ENCODE measurements around the gene DNAAF8. TPM values are rescaled to one million over a fixed set of nuclear protein-coding genes. Genes with fewer than 3 reads are reported as not detected.

The DNAAF8 gene
- total RNA-seq, 2 donors from 2014 or later: 0.61 to 0.69 TPM

DNA sequence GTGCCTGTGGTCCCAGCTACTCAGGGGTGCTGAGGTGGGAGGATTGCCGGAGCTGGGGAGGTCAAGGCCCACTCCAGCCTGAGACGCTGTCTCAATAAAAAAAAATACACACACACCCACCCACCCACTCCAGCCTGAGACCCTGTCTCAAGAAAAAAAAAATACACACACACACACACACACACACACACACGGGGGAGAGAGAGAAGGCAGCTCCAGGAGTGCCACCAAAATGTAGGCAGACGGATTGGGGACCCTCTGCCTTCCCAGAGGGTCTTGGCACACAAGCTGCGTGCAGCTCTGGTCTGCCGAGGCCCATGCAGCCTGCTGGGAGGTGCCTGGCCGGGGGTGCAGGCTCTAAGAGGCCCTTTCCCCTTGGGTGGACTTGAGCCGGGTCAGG, 46.9 kb upstream of the DNAAF8 start:
- H3K9ac ChIP-seq (ENCODE audit: low read depth in 2 of 2, low read length in 2 of 2): no peak overlapping the region
- no peak for DNase-seq
- H3K4me1 ChIP-seq: no peaks in the 10 kb centered on the region
- peaks cover 9% of the 10 kb centered on the region for H3K36me3 ChIP-seq
- intact Hi-C loops (cut with DNase I): no loop called here
- TF ChIP-seq, protein P1, sequence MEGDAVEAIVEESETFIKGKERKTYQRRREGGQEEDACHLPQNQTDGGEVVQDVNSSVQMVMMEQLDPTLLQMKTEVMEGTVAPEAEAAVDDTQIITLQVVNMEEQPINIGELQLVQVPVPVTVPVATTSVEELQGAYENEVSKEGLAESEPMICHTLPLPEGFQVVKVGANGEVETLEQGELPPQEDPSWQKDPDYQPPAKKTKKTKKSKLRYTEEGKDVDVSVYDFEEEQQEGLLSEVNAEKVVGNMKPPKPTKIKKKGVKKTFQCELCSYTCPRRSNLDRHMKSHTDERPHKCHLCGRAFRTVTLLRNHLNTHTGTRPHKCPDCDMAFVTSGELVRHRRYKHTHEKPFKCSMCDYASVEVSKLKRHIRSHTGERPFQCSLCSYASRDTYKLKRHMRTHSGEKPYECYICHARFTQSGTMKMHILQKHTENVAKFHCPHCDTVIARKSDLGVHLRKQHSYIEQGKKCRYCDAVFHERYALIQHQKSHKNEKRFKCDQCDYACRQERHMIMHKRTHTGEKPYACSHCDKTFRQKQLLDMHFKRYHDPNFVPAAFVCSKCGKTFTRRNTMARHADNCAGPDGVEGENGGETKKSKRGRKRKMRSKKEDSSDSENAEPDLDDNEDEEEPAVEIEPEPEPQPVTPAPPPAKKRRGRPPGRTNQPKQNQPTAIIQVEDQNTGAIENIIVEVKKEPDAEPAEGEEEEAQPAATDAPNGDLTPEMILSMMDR (IDR thresholded peaks at IDR 0.05): no peak
- H3K9me3 ChIP-seq: no peaks in the 10 kb centered on the region
- no peaks in the 10 kb centered on the region for H3K27me3 ChIP-seq
- H3K4me3 ChIP-seq: no peak overlapping the region
- no peak overlapping the region for H3K27ac ChIP-seq

DNA sequence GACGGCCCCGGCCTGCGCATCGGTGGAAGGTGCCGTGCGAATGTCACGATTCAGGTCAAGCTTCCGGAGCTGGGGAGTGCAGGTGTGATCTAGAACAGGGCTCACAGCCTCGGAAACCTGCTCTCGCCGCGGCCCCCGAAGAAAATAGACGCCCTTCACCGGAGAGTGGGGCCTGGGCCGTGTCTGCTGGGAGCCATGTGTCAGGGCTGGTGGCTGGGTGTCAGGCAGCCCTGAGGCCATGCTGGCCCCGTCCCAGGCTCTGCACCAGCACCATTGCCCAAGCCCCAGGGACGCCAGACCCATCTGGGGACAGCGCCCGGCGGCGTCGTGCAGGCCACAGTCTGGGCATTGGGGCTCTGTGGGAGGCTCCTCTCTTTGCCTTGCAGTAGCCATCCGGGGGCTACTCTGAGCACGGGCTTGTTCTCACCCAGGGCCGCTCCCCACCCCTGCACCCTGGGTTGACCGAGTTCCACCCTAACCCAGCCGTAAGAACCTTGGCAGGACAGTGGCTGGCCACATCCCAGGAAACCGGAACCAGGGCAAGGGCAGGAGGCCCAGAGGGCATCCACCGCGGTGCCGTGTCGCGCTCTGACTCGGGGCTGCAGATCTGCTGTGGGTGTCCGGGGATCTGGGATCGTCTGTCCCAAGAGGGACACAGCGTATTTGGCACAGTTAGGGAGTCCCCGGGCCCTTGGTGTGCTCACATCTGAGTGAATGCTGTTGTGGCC, 46.2 kb upstream of the DNAAF8 start:
- DNase-seq: no peak
- no peak overlapping the region for H3K27ac ChIP-seq
- H3K9ac ChIP-seq (ENCODE audit: low read depth in 2 of 2, low read length in 2 of 2): no peak overlapping the region
- H3K4me3 ChIP-seq: no peak overlapping the region
- H3K9me3 ChIP-seq: no peaks in the 10 kb centered on the region
- TF ChIP-seq, protein P1 (IDR thresholded peaks at IDR 0.05): no peak
- H3K4me1 ChIP-seq: no peaks in the 10 kb centered on the region
- no peaks in the 10 kb centered on the region for H3K27me3 ChIP-seq
- peaks cover 9% of the 10 kb centered on the region for H3K36me3 ChIP-seq
- intact Hi-C loops (cut with DNase I): no loop called here

DNA sequence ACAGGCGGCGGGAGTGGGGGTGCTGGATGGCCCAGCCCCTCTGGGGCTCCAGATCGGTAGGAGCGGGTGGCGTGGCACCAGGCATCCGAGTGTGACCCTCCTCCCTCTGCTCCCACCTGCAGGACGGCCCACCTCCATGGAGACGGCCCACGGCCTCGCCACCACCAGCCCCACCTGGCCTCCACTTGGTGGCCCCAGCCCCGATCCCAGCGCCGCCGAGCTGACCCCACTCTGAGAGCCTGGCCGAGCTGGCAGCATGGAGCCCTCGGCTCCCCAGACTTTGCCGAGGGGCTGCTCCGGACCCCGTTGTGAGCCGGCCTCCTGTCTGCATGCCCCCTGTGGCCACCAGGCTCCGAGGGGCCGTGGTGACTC, 45.7 kb upstream of the DNAAF8 start:
- H3K9me3 ChIP-seq: no peaks in the 10 kb centered on the region
- no peak for DNase-seq
- H3K4me3 ChIP-seq: no peak overlapping the region
- H3K9ac ChIP-seq (ENCODE audit: low read depth in 2 of 2, low read length in 2 of 2): no peak overlapping the region
- intact Hi-C loops (cut with DNase I): no loop called here
- H3K36me3 ChIP-seq: peaks cover 9% of the 10 kb centered on the region
- H3K4me1 ChIP-seq: no peaks in the 10 kb centered on the region
- TF ChIP-seq, protein P1 (IDR thresholded peaks at IDR 0.05): no peak
- no peaks in the 10 kb centered on the region for H3K27me3 ChIP-seq
- no peak overlapping the region for H3K27ac ChIP-seq

DNA sequence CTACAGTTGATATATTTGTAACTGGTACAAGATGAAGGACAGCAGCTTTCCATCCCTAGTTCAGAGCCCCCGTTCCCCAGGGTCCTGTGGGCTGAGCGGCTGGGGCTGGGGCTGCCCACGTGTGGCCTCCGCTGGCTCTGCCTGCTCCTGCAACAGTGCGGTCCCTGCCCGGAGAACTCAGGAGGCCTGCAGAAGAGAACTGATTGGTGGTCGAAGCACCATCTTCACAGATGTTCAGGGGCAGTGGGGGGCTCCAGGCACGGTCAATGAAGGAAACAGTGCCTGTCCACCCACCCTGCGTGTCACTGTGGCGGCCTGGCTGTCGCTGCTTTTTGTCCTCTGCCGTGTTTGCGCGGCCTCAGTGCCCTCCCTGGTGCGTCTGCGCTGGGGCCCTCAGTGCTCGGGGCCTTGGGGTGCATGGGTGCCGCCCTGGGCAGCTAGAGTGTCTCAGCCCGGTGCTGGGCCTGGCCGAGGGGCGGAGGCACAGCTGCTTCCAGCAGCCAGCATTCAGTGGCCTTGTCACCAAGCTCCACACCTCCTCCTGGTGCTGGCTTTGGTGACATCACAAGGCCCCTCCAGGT, 45.2 kb upstream of the DNAAF8 start:
- no peak for DNase-seq
- H3K9ac ChIP-seq (ENCODE audit: low read depth in 2 of 2, low read length in 2 of 2): no peak overlapping the region
- H3K9me3 ChIP-seq: no peaks in the 10 kb centered on the region
- intact Hi-C loops (cut with DNase I): no loop called here
- H3K36me3 ChIP-seq: peaks cover 5% of the 10 kb centered on the region
- H3K4me3 ChIP-seq: no peak overlapping the region
- TF ChIP-seq, protein P1 (IDR thresholded peaks at IDR 0.05): no peak
- H3K27me3 ChIP-seq: no peaks in the 10 kb centered on the region
- H3K4me1 ChIP-seq: no peaks in the 10 kb centered on the region
- no peak overlapping the region for H3K27ac ChIP-seq

DNA sequence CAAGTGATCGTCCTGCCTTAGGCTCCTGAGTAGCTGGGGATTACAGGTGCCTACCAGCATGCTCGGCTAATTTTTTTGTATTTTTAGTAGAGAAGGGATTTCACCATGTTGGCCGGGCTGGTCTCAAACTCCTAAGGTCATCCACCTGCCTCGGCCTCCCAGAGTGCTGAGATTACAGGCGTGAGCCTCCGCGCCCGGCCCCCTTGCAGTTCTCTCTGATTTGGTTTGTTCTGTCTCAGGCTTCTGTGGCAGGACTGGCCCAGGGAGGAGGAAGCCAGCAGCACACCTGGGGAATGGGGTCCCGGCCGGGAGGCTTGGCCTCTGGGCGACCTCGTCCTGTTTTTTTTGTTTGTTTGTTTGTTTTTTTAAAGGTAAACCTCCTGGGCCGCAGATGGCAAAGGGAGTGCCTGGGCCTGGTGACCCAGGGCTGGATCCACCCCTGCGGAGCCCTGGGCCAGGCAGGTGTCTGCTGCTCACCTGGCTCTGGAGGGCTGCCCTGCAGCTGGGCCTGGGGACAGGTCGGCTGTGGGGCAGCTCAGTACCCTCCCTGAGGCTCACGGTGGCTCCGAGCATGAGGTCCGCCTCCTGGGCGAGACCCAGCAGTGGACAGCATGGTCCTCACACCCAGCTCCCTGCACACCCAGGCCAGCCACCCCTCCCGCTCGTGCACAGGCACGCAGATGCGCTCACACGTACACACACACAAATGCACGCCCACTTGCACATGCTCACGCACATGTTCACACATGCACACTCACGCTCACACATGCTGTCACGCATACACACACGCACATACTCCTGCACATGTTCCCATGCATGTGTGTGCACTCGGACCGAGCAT, 44.3 kb upstream of the DNAAF8 start:
- Histone ChIP-seq H3K4me1 (peaks cover 5% of the 10 kb centered on the region), H3K4me3 (no peak overlapping the region), H3K27me3 (no peaks in the 10 kb centered on the region), H3K9ac (ENCODE audit: low read depth in 2 of 2, low read length in 2 of 2) (no peak overlapping the region), H3K9me3 (no peaks in the 10 kb centered on the region), H3K36me3 (no peaks in the 10 kb centered on the region), H3K27ac (no peak overlapping the region)
- TF ChIP-seq, protein P1 (IDR thresholded peaks at IDR 0.05): no peak
- intact Hi-C loops (cut with DNase I): no loop called here
- no peak for DNase-seq

Data from colonic mucosa (tissue), 4 donors.